NCI-H1436 (cell line): Measurements from ENCODE around the gene ABCG2.

Experiments
- DNase-seq: peaks from one replicate; lab custom pipeline; 2025; lab: John Stamatoyannopoulos, UW

ABCG2 gene

DNA sequence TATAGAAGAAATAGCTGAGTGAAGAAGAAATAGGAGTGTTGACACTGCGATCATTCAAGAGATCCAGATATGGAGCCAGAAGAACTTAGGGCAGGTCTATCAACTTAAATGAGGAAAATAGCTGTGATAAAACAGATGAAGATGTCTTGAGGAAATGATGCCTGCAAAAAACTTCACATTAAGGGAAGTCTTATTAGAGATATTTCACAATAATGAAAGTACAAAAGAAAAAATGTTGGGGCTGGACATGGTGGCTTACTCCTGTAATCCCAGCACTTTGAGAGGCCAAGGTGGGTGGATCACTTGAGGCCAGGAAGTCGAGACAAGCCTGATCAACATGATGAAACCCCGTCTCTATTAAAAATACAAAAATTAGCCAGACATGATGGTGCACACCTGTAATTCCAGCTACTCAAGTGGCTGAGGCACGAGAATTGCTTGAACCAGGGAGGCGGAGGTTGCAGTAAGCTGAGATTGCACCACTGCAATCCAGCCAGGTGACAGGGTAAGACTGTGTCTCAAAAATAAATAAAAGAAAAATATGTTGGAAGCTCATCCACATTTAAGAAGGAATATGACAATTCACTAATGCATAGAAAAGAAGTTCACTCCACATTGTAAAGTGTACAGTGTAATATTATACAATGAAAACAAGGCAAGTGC lies 94.7 kb downstream of the ABCG2 start:
- DNase-seq = no peak

DNA sequence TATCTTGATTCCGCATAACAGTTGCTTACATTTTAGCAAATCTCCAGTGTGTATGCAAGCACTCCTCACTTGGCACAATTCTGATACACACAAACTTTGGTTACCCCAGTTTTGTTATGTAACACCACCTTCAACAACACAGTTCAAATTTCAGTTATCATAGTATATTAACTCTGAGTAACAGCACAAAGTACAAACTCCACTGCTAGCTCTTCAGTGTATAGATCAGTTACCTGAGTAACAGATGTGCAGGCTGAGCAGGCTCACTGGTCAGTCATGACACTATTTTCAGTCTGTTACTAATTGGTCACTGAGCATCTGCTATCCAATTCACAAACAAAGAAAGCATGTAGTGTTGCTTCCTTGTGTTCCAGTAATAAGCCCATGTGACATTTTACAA lies 95.6 kb downstream of the ABCG2 start:
- no peak for DNase-seq

DNA sequence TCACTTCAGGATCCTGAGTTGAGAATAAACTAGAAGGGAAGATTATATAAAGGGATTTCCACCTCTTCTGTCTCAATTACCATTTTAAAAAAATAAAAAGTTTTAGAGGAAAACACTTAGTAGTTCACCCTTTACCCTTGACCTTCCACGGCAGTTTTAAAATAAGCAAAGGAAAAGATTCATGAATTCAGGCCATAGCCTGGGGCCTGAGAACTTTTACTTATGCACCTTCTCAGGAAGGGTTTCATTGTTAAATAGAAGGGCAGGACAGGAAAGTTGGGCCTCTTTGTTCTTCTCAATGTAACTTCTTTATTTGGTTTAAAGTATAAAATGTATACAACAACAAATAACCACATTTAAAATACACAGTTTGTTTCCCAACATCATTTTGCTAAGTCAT lies 96.1 kb downstream of the ABCG2 start:
- DNase-seq = no peak

DNA sequence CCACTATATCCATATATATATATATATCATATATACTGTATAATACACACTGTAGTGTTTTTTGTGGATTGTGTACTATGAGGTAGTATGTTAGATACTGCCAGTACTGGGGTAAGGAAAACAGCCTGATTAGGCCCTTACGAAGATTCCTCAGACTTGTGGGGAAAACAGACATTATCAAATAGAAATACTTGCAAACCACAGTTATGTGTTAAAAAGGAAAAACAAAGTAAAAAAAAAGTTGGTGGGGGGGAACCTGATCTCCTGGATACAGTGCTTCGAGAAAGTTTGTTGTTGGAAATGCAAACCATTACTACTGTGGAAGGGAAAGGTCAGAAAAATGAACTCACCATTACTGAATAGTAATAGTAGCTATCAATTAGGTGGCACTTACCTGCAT lies 98.0 kb downstream of the ABCG2 start:
- no peak for DNase-seq

DNA sequence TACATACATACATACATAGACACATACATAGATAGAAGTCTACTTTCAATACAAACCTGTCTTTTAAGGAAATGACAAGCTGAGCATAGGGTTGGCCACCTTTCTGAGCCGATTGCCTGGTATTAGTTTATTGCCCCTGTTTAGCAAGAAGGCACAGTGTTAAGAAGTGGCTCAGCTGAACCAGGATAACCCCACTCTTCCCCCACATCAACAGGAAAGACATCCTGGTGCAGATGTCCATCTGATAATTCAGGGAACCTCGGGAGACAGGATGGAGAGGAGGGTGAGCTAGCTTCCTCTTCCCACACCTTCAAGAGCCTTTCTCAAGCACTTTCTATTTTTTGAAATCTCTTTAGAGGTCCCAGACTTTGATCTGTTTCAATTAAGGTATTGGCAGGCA lies 98.7 kb downstream of the ABCG2 start:
- no peak for DNase-seq

DNA sequence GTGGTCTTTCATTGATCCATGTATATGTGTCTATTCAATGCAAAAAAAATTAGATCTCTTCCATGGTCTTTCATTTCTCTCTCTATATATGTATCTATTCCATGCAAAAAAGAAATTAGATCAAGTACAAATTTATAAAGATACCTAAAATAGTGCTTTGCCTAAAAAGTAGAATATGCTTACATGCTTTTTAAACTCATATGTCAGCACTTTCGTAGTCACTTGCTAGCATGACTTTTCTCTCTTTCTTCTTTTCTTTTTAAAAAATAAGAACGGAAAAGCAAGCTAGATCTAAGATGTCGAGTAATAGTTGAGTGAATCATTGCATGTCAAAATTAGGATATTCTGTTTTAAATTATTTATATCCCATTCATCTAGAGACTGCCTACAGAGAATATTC lies 100.1 kb downstream of the ABCG2 start:
- DNase-seq = no peak

DNA sequence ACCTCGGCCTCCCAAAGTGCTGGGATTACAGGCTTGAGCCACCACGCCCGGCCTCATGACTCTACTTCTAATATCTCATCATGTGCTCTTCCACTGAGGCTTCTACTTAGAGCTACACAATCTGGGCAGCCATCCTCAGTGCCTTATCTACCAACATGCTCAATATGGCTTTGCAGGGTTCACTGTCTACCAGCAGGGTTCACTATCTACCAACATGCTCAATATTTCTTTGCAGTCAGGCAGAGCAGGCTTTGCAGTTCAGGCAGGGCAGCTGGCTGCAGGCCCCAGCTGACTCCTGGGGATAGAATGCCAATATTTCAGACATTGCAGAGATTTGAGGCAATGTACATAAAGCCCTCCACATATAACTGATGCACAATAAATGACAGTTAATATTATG lies 103.5 kb downstream of the ABCG2 start:
- DNase-seq = no peak

DNA sequence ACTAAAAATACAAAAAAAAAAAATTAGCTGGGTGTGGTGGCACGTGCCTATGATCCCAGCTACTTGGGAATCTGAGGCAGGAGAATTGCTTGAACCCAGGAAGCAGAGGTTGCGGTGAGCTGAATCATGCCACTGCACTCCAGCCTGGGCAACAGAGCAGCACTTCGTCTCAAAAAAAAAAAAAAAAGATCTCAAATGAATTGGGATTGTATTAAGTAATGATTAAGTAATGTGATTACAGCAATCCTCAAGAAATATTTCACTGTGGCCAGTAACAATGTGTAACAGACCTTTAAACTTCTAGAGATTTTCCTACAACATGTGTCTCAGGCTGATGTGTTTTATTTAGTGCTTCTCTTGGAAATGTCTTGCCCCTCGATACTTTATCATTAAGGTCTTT lies 104.2 kb downstream of the ABCG2 start:
- DNase-seq = no peak

DNA sequence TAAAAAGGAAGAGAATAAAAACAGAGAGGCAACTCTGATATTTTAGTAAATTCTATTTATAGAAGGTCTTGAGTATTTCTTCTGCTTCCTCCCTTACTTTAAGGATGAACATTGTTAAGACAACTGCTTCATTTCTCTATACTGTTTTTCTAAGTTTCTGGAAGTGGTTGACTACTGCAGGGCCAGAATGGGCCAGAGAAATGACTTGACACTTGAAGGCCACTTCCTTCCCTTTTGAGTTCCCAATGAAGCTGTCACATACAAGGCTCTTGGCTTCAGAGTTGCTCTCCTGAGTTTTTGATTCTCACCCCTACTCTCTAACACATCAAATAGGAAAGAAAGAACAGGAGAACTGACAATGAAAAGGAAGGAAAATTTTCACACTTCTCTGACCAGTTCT lies 113.4 kb downstream of the ABCG2 start:
- DNase-seq = no peak

DNA sequence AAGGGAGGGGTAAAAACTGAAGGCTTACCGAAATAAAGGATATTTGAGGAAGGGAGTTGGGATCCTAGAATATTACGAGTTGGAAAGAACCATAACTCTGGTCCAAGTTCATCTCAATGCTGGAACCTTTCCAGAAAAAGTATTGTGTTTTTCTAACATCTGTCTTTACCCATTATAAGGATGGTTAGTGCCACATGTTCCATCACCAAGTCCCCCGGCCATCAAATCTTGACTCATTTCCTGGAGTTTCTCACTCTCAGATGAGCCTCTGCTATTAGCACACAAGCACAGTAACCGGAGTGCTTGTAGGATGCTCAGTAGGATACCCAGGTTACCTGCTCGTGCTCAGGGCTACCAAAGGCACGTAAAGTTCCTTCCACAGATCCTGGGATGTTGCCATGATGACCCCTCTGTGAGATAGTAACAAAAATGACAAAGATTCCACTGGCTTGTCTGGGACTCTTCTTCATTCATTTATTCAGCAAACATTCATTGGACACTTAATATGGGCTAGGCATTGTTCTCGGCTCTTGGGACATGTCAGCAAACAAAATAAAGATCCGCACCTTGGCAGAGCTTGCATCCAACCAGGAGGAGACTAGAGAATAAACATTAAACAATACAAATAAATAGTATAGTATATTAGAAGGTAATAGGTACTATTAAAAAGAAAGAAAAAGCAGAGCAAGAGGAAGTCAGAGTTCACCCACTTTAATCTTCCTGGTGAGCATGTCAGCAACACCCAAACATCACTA lies 114.7 kb downstream of the ABCG2 start:
- DNase-seq = no peak

DNA sequence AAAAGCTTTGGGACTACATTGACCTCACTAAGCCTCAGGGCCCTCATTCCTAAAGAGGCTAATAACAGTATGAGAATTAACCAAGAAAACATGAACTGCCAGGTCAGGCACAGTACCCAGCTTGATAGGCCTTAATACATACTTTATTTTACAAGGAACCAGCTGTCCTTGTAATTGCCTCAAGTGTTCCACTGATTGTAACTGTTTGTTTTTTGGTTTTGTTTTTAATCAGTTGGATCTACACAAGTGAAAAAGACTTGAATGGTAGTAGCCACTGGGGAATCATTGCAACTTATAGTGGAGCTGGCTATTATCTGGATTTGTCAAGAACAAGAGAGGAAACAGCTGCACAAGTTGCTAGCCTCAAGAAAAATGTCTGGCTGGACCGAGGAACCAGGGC lies 115.4 kb downstream of the ABCG2 start:
- DNase-seq = no peak

DNA sequence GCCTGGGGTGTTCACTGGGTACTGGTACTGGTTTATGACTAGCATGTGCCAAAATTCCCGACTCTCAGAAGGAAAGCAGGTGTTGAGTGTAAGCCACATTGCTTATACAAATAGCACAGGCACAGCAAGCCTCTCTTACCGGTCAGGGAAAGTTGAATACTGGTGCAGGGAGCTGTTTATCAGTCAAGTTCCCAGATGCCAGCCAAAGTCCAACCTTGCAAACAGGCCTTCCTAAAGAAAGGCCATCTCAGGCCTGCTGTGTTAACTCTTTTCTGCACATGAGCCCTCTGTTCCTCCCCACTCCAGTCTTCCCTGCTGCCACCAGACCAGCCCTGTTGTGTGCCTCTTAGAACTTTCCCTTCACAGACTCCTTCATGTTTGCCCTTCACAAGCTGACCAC lies 116.8 kb downstream of the ABCG2 start:
- no peak for DNase-seq

DNA sequence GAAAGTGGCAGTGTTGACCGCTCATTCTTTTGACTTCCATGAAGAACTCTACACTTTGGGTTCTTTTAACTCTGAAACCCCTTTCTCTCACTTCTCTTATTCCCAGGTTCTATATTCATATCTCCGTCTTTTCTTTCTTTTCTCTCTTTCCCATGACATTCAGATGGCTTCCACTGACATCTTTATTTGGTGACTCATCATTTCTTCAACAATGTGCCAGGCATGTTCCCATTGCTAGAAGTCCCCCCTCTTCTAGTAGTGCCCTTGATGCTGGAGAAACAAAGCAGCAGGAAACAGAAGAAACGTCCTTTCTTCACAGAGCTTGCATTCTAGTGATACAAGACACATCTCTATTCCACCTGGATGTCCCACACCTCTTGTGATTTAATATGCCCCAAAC lies 117.7 kb downstream of the ABCG2 start:
- DNase-seq = no peak
